MM.1S (cell line): ENCODE results near the gene PRKD2.

Source experiments
- DNase-seq: peaks from one replicate; pipeline ENCODE4 v3.0.0-alpha.2; 2015
- H2AFZ ChIP-seq: fragments of 300-600 bp; sonication (generic); 2 replicates; pipeline ENCODE4 v1.6.0; 2016; ENCODE audit warnings: antibody characterized with exemption, low read length
- H3F3A ChIP-seq: fragments of 300-600 bp; sonication (generic); 2 replicates; pipeline ENCODE4 v1.6.1; 2016; ENCODE audit warnings: mild to moderate bottlenecking, antibody characterized with exemption, low read length, moderate library complexity, mixed read lengths; ENCODE audit not compliant: insufficient read depth
- H3K27ac ChIP-seq: fragments of 300-600 bp; sonication (generic); 2 replicates; pipeline ENCODE4 v1.5.1; 2016; ENCODE audit warnings: mild to moderate bottlenecking, low read length
- H3K27me3 ChIP-seq: fragments of 300-600 bp; sonication (generic); replicated peaks from 2 replicates; pipeline ENCODE4 v1.6.0; 2016; ENCODE audit warnings: low read length; ENCODE audit not compliant: insufficient read depth
- H3K36me3 ChIP-seq: fragments of 300-600 bp; sonication (generic); replicated peaks from 2 replicates; pipeline ENCODE4 v1.6.1; 2016; ENCODE audit warnings: mild to moderate bottlenecking, low read length, mixed read lengths; ENCODE audit not compliant: insufficient read depth
- H3K4me1 ChIP-seq: fragments of 300-600 bp; sonication (generic); 2 replicates; pipeline ENCODE4 v1.6.1; 2016; ENCODE audit warnings: low read length, mixed read lengths
- H3K4me2 ChIP-seq: fragments of 300-600 bp; sonication (generic); 2 replicates; pipeline ENCODE4 v1.6.0; 2016; ENCODE audit warnings: low read depth, low read length
- H3K4me3 ChIP-seq: fragments of 300-600 bp; sonication (generic); 2 replicates; pipeline ENCODE4 v1.5.1; 2016; ENCODE audit warnings: low read length, mixed read lengths
- H3K79me2 ChIP-seq: fragments of 300-600 bp; sonication (generic); 2 replicates; pipeline ENCODE4 v1.6.1; 2016; ENCODE audit warnings: mixed run types, low read length, mixed read lengths
- H3K9ac ChIP-seq: fragments of 300-600 bp; sonication (generic); 2 replicates; pipeline ENCODE4 v1.6.1; 2016; ENCODE audit warnings: low read length, mixed read lengths
- H3K9me2 ChIP-seq: fragments of 300-600 bp; sonication (generic); replicated peaks from 2 replicates; pipeline ENCODE4 v1.6.1; 2016; ENCODE audit warnings: mild to moderate bottlenecking, low read length, mixed read lengths; ENCODE audit not compliant: insufficient read depth
- H3K9me3 ChIP-seq: fragments of 300-600 bp; sonication (generic); replicated peaks from 2 replicates; pipeline ENCODE4 v1.6.1; 2016; ENCODE audit warnings: mild to moderate bottlenecking, low read length, mixed read lengths; ENCODE audit not compliant: insufficient read depth
- H4K20me1 ChIP-seq: fragments of 300-600 bp; sonication (generic); 2 replicates; pipeline ENCODE4 v1.6.1; 2016; ENCODE audit warnings: mild to moderate bottlenecking, low read length, moderate library complexity, mixed read lengths; ENCODE audit not compliant: insufficient read depth
- EZH2 ChIP-seq: fragments of 300-600 bp; sonication (generic); optimal IDR thresholded peaks from 2 replicates; pipeline ENCODE3; 2017; ENCODE audit warnings: low read depth, mild to moderate bottlenecking, antibody characterized with exemption, low read length, mixed read lengths
- EZH2phosphoT487 ChIP-seq: fragments of 300-600 bp; sonication (generic); IDR thresholded peaks from 2 replicates; pipeline ENCODE4 v1.6.1; 2018; ENCODE audit warnings: antibody characterized with exemption, low read length
- TF ChIP-seq, protein P1 (sequence below): fragments of 300-600 bp; sonication (generic); IDR thresholded peaks from 2 replicates; pipeline ENCODE4 v1.5.1; 2016; ENCODE audit warnings: antibody characterized with exemption, low read length, mixed read lengths

PRKD2 gene

GRCh38 chr19:46721269-46722003 is 4.5 kb upstream of the PRKD2 start:
- no peak overlapping the region for H3K4me2 ChIP-seq
- H3K27ac ChIP-seq = no peak overlapping the region
- peaks cover 17% of the 10 kb centered on the region for H3K79me2 ChIP-seq
- no peak overlapping the region for H3K4me3 ChIP-seq
- no peak overlapping the region for H2AFZ ChIP-seq
- peaks cover 21% of the 10 kb centered on the region for H3F3A ChIP-seq
- TF ChIP-seq, protein P1, sequence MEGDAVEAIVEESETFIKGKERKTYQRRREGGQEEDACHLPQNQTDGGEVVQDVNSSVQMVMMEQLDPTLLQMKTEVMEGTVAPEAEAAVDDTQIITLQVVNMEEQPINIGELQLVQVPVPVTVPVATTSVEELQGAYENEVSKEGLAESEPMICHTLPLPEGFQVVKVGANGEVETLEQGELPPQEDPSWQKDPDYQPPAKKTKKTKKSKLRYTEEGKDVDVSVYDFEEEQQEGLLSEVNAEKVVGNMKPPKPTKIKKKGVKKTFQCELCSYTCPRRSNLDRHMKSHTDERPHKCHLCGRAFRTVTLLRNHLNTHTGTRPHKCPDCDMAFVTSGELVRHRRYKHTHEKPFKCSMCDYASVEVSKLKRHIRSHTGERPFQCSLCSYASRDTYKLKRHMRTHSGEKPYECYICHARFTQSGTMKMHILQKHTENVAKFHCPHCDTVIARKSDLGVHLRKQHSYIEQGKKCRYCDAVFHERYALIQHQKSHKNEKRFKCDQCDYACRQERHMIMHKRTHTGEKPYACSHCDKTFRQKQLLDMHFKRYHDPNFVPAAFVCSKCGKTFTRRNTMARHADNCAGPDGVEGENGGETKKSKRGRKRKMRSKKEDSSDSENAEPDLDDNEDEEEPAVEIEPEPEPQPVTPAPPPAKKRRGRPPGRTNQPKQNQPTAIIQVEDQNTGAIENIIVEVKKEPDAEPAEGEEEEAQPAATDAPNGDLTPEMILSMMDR = no peak; the same call in 1 of the 2 replicates
- TF ChIP-seq EZH2phosphoT487 = no peak
- no peak for TF ChIP-seq EZH2
- H3K9me3 ChIP-seq = no peaks in the 10 kb centered on the region
- DNase-seq = no peak
- no peak overlapping the region for H3K9ac ChIP-seq
- H3K9me2 ChIP-seq = no peaks in the 10 kb centered on the region
- H3K4me1 ChIP-seq = peaks cover 12% of the 10 kb centered on the region
- no peaks in the 10 kb centered on the region for H4K20me1 ChIP-seq
- no peaks in the 10 kb centered on the region for H3K27me3 ChIP-seq
- H3K36me3 ChIP-seq = no peaks in the 10 kb centered on the region

GRCh38 chr19:46720503-46721239 is 3.8 kb upstream of the PRKD2 start:
- no peaks in the 10 kb centered on the region for H3K36me3 ChIP-seq

GRCh38 chr19:46719629-46720502 is 3.0 kb upstream of the PRKD2 start:
- H3K9me3 ChIP-seq = no peaks in the 10 kb centered on the region
- H3F3A ChIP-seq = peaks cover 37% of the 10 kb centered on the region
- TF ChIP-seq, protein P1 = no peak
- TF ChIP-seq EZH2 = no peak
- TF ChIP-seq EZH2phosphoT487 = no peak
- H2AFZ ChIP-seq = no peak overlapping the region
- H3K4me2 ChIP-seq = no peak overlapping the region
- H3K4me3 ChIP-seq = no peak overlapping the region
- H3K27me3 ChIP-seq = no peaks in the 10 kb centered on the region
- no peak for DNase-seq
- no peaks in the 10 kb centered on the region for H3K36me3 ChIP-seq
- H3K4me1 ChIP-seq = peaks cover 12% of the 10 kb centered on the region
- H3K9ac ChIP-seq = no peak overlapping the region
- no peaks in the 10 kb centered on the region for H4K20me1 ChIP-seq
- H3K79me2 ChIP-seq = peaks cover 32% of the 10 kb centered on the region
- H3K27ac ChIP-seq = peak overlapping the region; percentile 95; the same call in 1 of the 2 replicates
- no peaks in the 10 kb centered on the region for H3K9me2 ChIP-seq

More at GRCh38 chr19:46720503-46721239, 3.8 kb upstream of the PRKD2 start:
- H3K9me3 ChIP-seq = no peaks in the 10 kb centered on the region
- no peak for TF ChIP-seq EZH2
- TF ChIP-seq EZH2phosphoT487 = no peak
- TF ChIP-seq, protein P1 = no peak
- no peaks in the 10 kb centered on the region for H3K9me2 ChIP-seq
- H4K20me1 ChIP-seq = no peaks in the 10 kb centered on the region
- H3K4me1 ChIP-seq = peaks cover 12% of the 10 kb centered on the region
- H2AFZ ChIP-seq = no peak overlapping the region
- no peak overlapping the region for H3K9ac ChIP-seq
- DNase-seq = no peak
- H3K4me3 ChIP-seq = no peak overlapping the region
- peaks cover 29% of the 10 kb centered on the region for H3F3A ChIP-seq
- no peaks in the 10 kb centered on the region for H3K27me3 ChIP-seq
- H3K4me2 ChIP-seq = no peak overlapping the region
- H3K79me2 ChIP-seq = peaks cover 24% of the 10 kb centered on the region
- H3K27ac ChIP-seq = no peak overlapping the region
